H1 (cell line): ENCODE results near the gene SLC15A3. TPM values are rescaled to one million over a fixed set of nuclear protein-coding genes. Genes with fewer than 3 reads are reported as not detected.
A peak's percentile ranks its signal among the peaks of the same experiment; 100 is the strongest.

Experiments used
- CTCF ChIA-PET: fragments of 300-600 bp; sonication (Branson Sonifier 250); formaldehyde crosslinking; loops from one replicate; lab custom pipeline; 2021; ENCODE audit not compliant: partially characterized antibody; lab: Charles Lee
- POLR2A ChIA-PET: fragments of 300-600 bp; sonication (Branson Sonifier 250); formaldehyde crosslinking; loops from one replicate; lab custom pipeline; 2021; ENCODE audit warnings: inconsistent platforms; ENCODE audit not compliant: partially characterized antibody; lab: Charles Lee
- DNase-seq, 2 experiments: peaks; one replicate each; pipeline versions ENCODE4 v3.0.0 to v3.0.0-alpha.2; 2010 to 2022; ENCODE audit warnings: low spot score in 2 of 2, low read depth in 1 of 2, mixed read lengths in 1 of 2
- FAIRE-seq: peaks from 2 replicates; lab custom pipeline; 2011; peaks lifted over from hg19 to GRCh38; lab: Jason Lieb, UNC
- H2AFZ ChIP-seq: 2 replicates; pipeline ENCODE4 v1.8.1; 2012; ENCODE audit warnings: low read length, inconsistent platforms
- H2AK5ac ChIP-seq: 2 replicates; pipeline ENCODE4 v1.6.1; 2013; ENCODE audit warnings: low read depth, low read length
- H2BK120ac ChIP-seq: replicated peaks from 2 replicates; pipeline ENCODE3; 2013; ENCODE audit warnings: low read depth, low read length, inconsistent platforms
- H2BK12ac ChIP-seq: 2 replicates; pipeline ENCODE4 v1.6.1; 2013; ENCODE audit warnings: low read depth, low read length
- H2BK15ac ChIP-seq: 2 replicates; pipeline ENCODE4 v1.6.1; 2013; ENCODE audit warnings: low read length
- H2BK20ac ChIP-seq: 2 replicates; pipeline ENCODE4 v1.6.1; 2013; ENCODE audit warnings: low read length
- H2BK5ac ChIP-seq: 2 replicates; pipeline ENCODE4 v1.6.1; 2013; ENCODE audit warnings: low read depth, low read length
- H3K14ac ChIP-seq: 2 replicates; pipeline ENCODE4 v1.6.1; 2013; ENCODE audit warnings: inconsistent platforms; ENCODE audit not compliant: insufficient read length
- H3K18ac ChIP-seq: 2 replicates; pipeline ENCODE4 v1.6.1; 2013; ENCODE audit warnings: low read length; ENCODE audit errors: extremely low read depth
- H3K23ac ChIP-seq: 2 replicates; pipeline ENCODE4 v1.6.1; 2013; ENCODE audit warnings: inconsistent platforms; ENCODE audit not compliant: insufficient read length
- H3K23me2 ChIP-seq: 2 replicates; pipeline ENCODE4 v1.6.1; 2013; ENCODE audit warnings: low read depth, low read length
- H3K27ac ChIP-seq: 2 replicates; pipeline ENCODE4 v1.6.1; 2011; ENCODE audit warnings: low read depth, low read length, inconsistent platforms
- H3K27me3 ChIP-seq, 4 experiments: replicated peaks in 1 of 4; 1 replicate in 1 of 4; 2 replicates in 3 of 4; pipeline versions ENCODE4 v1.6.1 to v1.8.1; 2011 to 2013; ENCODE audit warnings: low read length in 3 of 4, mild to moderate bottlenecking in 3 of 4, inconsistent platforms in 2 of 4, mixed read lengths in 2 of 4, moderate library complexity in 1 of 4; ENCODE audit not compliant: control insufficient read depth in 3 of 4, insufficient read depth in 3 of 4; ENCODE audit errors: extremely low read depth in 1 of 4
- H3K36me3 ChIP-seq, 4 experiments: 2 replicates each; pipeline versions ENCODE4 v1.6.1 to v1.8.1; 2011 to 2013; ENCODE audit warnings: mild to moderate bottlenecking in 4 of 4, low read length in 3 of 4, moderate library complexity in 2 of 4, control low read depth in 1 of 4, inconsistent platforms in 1 of 4; ENCODE audit not compliant: insufficient read depth in 4 of 4, control insufficient read depth in 2 of 4
- H3K4ac ChIP-seq: replicated peaks from 2 replicates; pipeline ENCODE3; 2013; ENCODE audit warnings: low read length, low read depth, mixed read lengths, inconsistent platforms; ENCODE audit not compliant: insufficient read length
- H3K4me1 ChIP-seq, 4 experiments: replicated peaks in 1 of 4; 1 replicate in 1 of 4; 2 replicates in 3 of 4; pipeline versions ENCODE4 v1.6.1 to v1.8.1; 2011 to 2013; ENCODE audit warnings: low read length in 3 of 4, inconsistent platforms in 2 of 4, mixed read lengths in 1 of 4; ENCODE audit not compliant: insufficient read depth in 4 of 4, control insufficient read depth in 3 of 4
- H3K4me2 ChIP-seq, 2 experiments: 2 replicates each; pipeline versions ENCODE4 v1.6.1 to v1.8.1; 2011 to 2013; ENCODE audit warnings: low read depth in 2 of 2, low read length in 2 of 2, control low read depth in 1 of 2, inconsistent platforms in 1 of 2, mild to moderate bottlenecking in 1 of 2; ENCODE audit not compliant: insufficient read depth in 1 of 2
- H3K4me3 ChIP-seq, 4 experiments: fragments of 200-600, 300-600 bp in 1 of 4; sonication (generic), shearing (Covaris generic), sonication (Bioruptor Twin) in 1 of 4; 2 replicates each; pipeline versions ENCODE4 v1.5.1 to v1.8.1; 2011 to 2016; ENCODE audit warnings: low read length in 4 of 4, low read depth in 3 of 4, control low read depth in 2 of 4, inconsistent platforms in 2 of 4, mild to moderate bottlenecking in 2 of 4, mixed read lengths in 1 of 4, moderate library complexity in 1 of 4; ENCODE audit not compliant: insufficient read depth in 2 of 4; ENCODE audit errors: extremely low read depth in 1 of 4
- H3K56ac ChIP-seq: replicated peaks from 2 replicates; pipeline ENCODE3; 2013; ENCODE audit warnings: low read depth, mild to moderate bottlenecking, mixed read lengths, low read length, inconsistent platforms; ENCODE audit not compliant: insufficient read length
- H3K79me1 ChIP-seq: 2 replicates; pipeline ENCODE4 v1.6.1; 2013; ENCODE audit warnings: low read depth, low read length, control low read depth
- H3K79me2 ChIP-seq, 2 experiments: 2 replicates each; pipeline versions ENCODE4 v1.6.1 to v1.8.1; 2012 to 2013; ENCODE audit warnings: low read length in 2 of 2, mild to moderate bottlenecking in 2 of 2, inconsistent platforms in 1 of 2; ENCODE audit not compliant: insufficient read depth in 2 of 2, control insufficient read depth in 1 of 2
- H3K9ac ChIP-seq, 4 experiments: replicated peaks in 1 of 4; 1 replicate in 1 of 4; 2 replicates in 3 of 4; pipeline versions ENCODE4 v1.6.1 to v1.8.1; 2011 to 2013; ENCODE audit warnings: low read depth in 3 of 4, low read length in 3 of 4, control low read depth in 2 of 4, mild to moderate bottlenecking in 2 of 4, moderate library complexity in 2 of 4, inconsistent platforms in 1 of 4; ENCODE audit errors: extremely low read depth in 1 of 4
- H3K9me3 ChIP-seq, 2 experiments: 2 replicates each; pipeline versions ENCODE4 v1.6.1 to v1.8.1; 2012 to 2013; ENCODE audit warnings: mild to moderate bottlenecking in 2 of 2, moderate library complexity in 2 of 2, control low read depth in 1 of 2, inconsistent platforms in 1 of 2, low read depth in 1 of 2, low read length in 1 of 2, mixed read lengths in 1 of 2; ENCODE audit not compliant: insufficient read depth in 2 of 2
- H4K20me1 ChIP-seq, 2 experiments: replicated peaks in 1 of 2; 2 replicates each; pipeline versions ENCODE3 to v1.8.1; 2011 to 2013; ENCODE audit warnings: inconsistent platforms in 2 of 2, low read length in 2 of 2, mild to moderate bottlenecking in 1 of 2; ENCODE audit not compliant: insufficient read depth in 2 of 2, control insufficient read depth in 1 of 2
- H4K5ac ChIP-seq: 2 replicates; pipeline ENCODE4 v1.6.1; 2013; ENCODE audit warnings: low read length, low read depth, mixed read lengths, inconsistent platforms; ENCODE audit not compliant: insufficient read length
- H4K8ac ChIP-seq: 2 replicates; pipeline ENCODE4 v1.8.0; 2013; ENCODE audit warnings: mild to moderate bottlenecking, moderate library complexity, low read length, inconsistent platforms; ENCODE audit not compliant: insufficient read depth; ENCODE audit errors: extremely low read depth
- H4K91ac ChIP-seq: replicated peaks from 2 replicates; pipeline ENCODE3; 2013; ENCODE audit warnings: low read length, mixed read lengths, inconsistent platforms; ENCODE audit not compliant: insufficient read length
- BACH1 ChIP-seq: IDR thresholded peaks from 2 replicates; pipeline ENCODE4 v1.6.1; 2012; ENCODE audit warnings: low read length, improper control_type of control experiment
- CBX8 ChIP-seq: fragments of 300-800, 300-1000 bp; sonication (generic); IDR thresholded peaks from 2 replicates; pipeline ENCODE4 v1.7.1; 2016; ENCODE audit warnings: low read depth, low read length, borderline replicate concordance
- CTBP2 ChIP-seq: IDR thresholded peaks from 2 replicates; pipeline ENCODE4 v1.7.0; 2011; ENCODE audit warnings: borderline replicate concordance, mild to moderate bottlenecking, moderate library complexity, mixed read lengths, low read length; ENCODE audit not compliant: insufficient read depth, insufficient read length
- MAFK ChIP-seq: IDR thresholded peaks from 2 replicates; pipeline ENCODE4 v1.6.1; 2012; ENCODE audit warnings: low read depth, mild to moderate bottlenecking, improper control_type of control experiment, low read length
- SIRT6 ChIP-seq: IDR thresholded peaks from one replicate; pipeline ENCODE4 v1.7.1; 2012; ENCODE audit warnings: low read length, inconsistent platforms
- SP2 ChIP-seq: IDR thresholded peaks from 2 replicates; pipeline ENCODE4 v1.6.1; 2012; ENCODE audit warnings: mild to moderate bottlenecking, low read length, inconsistent platforms
- SP4 ChIP-seq: IDR thresholded peaks from 2 replicates; pipeline ENCODE4 v1.6.1; 2012; ENCODE audit warnings: low read length, inconsistent platforms
- USF2 ChIP-seq: IDR thresholded peaks from 2 replicates; pipeline ENCODE4 v1.6.1; 2011; ENCODE audit warnings: low read length, improper control_type of control experiment
- WGBS, 2 experiments: shearing (Covaris generic) in 1 of 2; methylation state at CpG; one replicate each; pipeline versions ENCODE4 v1.1.6 to v1.1.7; 2013 to 2015; ENCODE audit warnings: low lambda C conversion rate in 2 of 2, mixed read lengths in 2 of 2, inconsistent platforms in 1 of 2, low coverage in 1 of 2, missing lambda C conversion rate in 1 of 2; ENCODE audit not compliant: insufficient replicate concordance in 2 of 2, insufficient coverage in 1 of 2, insufficient read length in 1 of 2; ENCODE audit errors: extremely low coverage in 1 of 2, missing lambda C conversion rate in 1 of 2; 5-methylcytosine and 5-hydroxymethylcytosine counted together
- polyA plus RNA-seq, 7 experiments: library from polyadenylated mRNA; depleted of rRNA in 3 of 7; stranded (reverse) in 5 of 7; unstranded in 2 of 7; fragments of >200 nt in 5 of 7; fragments of 200-250 nt in 2 of 7; gene quantifications; 1 replicate in 5 of 7; 2 replicates in 1 of 7; 4 replicates in 1 of 7; pipeline versions ENCODE4 v1.2.1 to v1.2.3, GENCODE V29; 2011 to 2013; ENCODE audit warnings: missing spikeins in 2 of 7, mixed read lengths in 2 of 7
- total RNA-seq: library from RNA; stranded (reverse); fragmentation: NEBNext Ultra II Directional; extraction: Animal tissue kit (Norgen Biotek cat#: 25700); gene quantifications from 2 replicates; pipeline ENCODE4 v1.2.1, GENCODE V29; 2021
- TF ChIP-seq, protein P1 (sequence below): IDR thresholded peaks from 2 replicates; pipeline ENCODE4 v1.6.1; 2012; ENCODE audit warnings: inconsistent platforms

Gene SLC15A3
- total and polyA plus RNA-seq, 2 of the 8 experiments (the other 6 are each of a cell fraction or from before 2014, with no cell fraction given), result 25.8 to 31.0 TPM

DNA sequence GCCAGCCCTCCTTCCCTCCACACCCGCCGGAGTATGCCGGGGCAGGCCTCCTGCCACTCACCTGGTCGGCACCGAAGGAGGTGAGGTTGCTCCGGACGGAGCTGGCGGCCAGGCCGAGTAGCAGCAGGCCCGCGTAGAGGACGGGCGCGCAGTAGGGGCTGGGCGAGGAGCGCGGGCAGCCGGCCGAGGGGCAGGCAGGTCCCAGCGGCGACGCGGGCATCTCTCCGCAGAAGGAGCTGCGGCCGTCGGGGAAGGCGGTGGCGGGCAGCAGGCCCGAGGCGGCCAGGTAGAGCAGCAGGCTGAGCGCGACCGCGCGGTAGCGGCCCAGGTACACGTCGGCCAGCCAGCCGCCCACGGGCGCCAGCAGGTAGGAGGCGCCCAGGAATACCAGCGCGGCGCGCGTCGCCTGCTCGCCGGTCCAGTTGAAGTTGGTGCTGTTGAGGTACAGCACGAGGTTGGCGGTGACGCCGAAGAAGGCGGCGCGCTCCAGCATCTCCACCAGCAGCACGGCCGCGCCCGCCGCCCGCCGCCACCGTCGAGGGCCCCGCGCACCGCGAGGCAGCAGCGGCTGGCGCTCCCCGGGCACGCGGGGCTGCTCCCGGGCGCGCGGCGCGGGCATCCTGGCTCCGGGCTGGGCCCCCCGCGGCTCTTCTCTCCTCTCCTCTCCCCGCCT lies 907 bp downstream of the SLC15A3 start:
- CTCF ChIA-PET, result interaction anchor here (0.6 to 1.5 kb wide), 5 partner anchors 19 to 284 kb away, joined by 3 to 5 read pairs (median 5); no protein-coding TSS in a partner anchor
- H3K4me2 ChIP-seq, result peak overlapping the region; percentile 89 to 92
- peak overlapping the region; percentile 94 for H4K91ac ChIP-seq
- peak overlapping the region; percentile 58 for H3K4ac ChIP-seq
- no peak overlapping the region for H3K14ac ChIP-seq
- no peaks in the 10 kb centered on the region for H3K36me3 ChIP-seq
- H3K23me2 ChIP-seq, result peaks cover 15% of the 10 kb centered on the region; the same call in 1 of the 2 replicates
- H3K23ac ChIP-seq, result no peak overlapping the region
- H4K20me1 ChIP-seq, result peaks cover 0 to 2% of the 10 kb centered on the region in 2 experiments
- 0 out of 2 replicates have a peak overlapping the region, but pooled peaks have one; percentile 80 for H2BK12ac ChIP-seq
- H3K79me2 ChIP-seq, result peaks cover 0 to 2% of the 10 kb centered on the region in 2 experiments; a peak in 1 of 4 replicates
- FAIRE-seq (no peak), DNase-seq (peak in 1 of 2 experiments; percentile 71)
- no peak overlapping the region for H3K27ac ChIP-seq
- peak overlapping the region; percentile 15 for H4K5ac ChIP-seq
- peak overlapping the region; percentile 85; the same call in 1 of the 2 replicates for H2AFZ ChIP-seq
- H2BK15ac ChIP-seq, result no peak overlapping the region
- H2AK5ac ChIP-seq, result no peak overlapping the region
- peak overlapping the region in 3 of 4 experiments; percentile 34 to 55 (median 50); a peak in 4 of 7 replicates for H3K9ac ChIP-seq
- H2BK20ac ChIP-seq, result peak overlapping the region; percentile 32; the same call in 1 of the 2 replicates
- H3K4me3 ChIP-seq, result peak overlapping the region; percentile 28 to 66 (median 48)
- no peak overlapping the region for H2BK120ac ChIP-seq
- H3K27me3 ChIP-seq, result peaks cover 0 to 15% (median 8%) of the 10 kb centered on the region in 4 experiments; a peak in 4 of 7 replicates
- H3K79me1 ChIP-seq, result no peaks in the 10 kb centered on the region
- H3K56ac ChIP-seq, result no peak overlapping the region
- peaks cover 0 to 23% (median 14%) of the 10 kb centered on the region in 4 experiments; a peak in 6 of 7 replicates for H3K4me1 ChIP-seq
- H4K8ac ChIP-seq, result peak overlapping the region; percentile 91
- peak overlapping the region; percentile 87 for H3K18ac ChIP-seq
- POLR2A ChIA-PET, result interaction anchor here (0.9 to 2.5 kb wide), 8 partner anchors 8 to 70 kb away, joined by 3 to 10 read pairs (median 4); no protein-coding TSS in a partner anchor
- WGBS, 2 experiments, result 2% methylated on average over 46 of the region's 86 CpGs; no CpG with 5 or more reads in 1 of the 2 experiments
- H3K9me3 ChIP-seq, result no peaks in the 10 kb centered on the region
- H2BK5ac ChIP-seq, result peak overlapping the region; percentile 71; the same call in 1 of the 2 replicates
- TF ChIP-seq, protein P1, sequence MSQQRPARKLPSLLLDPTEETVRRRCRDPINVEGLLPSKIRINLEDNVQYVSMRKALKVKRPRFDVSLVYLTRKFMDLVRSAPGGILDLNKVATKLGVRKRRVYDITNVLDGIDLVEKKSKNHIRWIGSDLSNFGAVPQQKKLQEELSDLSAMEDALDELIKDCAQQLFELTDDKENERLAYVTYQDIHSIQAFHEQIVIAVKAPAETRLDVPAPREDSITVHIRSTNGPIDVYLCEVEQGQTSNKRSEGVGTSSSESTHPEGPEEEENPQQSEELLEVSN, result peak; percentile 90
- TF ChIP-seq CBX8 (no peak), SP2 (no peak), SP4 (no peak), BACH1 (no peak), CTBP2 (no peak), USF2 (no peak), SIRT6 (no peak), MAFK (no peak)
